Femur (tissue), 1 donor: ENCODE measurements around the gene PJVK.
"Not testable (repeated sequence)": the region's sequence is repeated elsewhere in the genome, so short reads cannot be mapped to it uniquely, and the experiment has no call there.

ENCODE experiments used
- DNase-seq: peaks from one replicate; pipeline ENCODE4 v3.0.0-alpha.2; 2017

PJVK gene

GRCh38 chr2:178441426-178441825 lies 9.8 kb upstream of the PJVK start:
- no peak for DNase-seq

GRCh38 chr2:178448968-178449661 lies 2.1 kb upstream of the PJVK start:
- no peak for DNase-seq

DNA sequence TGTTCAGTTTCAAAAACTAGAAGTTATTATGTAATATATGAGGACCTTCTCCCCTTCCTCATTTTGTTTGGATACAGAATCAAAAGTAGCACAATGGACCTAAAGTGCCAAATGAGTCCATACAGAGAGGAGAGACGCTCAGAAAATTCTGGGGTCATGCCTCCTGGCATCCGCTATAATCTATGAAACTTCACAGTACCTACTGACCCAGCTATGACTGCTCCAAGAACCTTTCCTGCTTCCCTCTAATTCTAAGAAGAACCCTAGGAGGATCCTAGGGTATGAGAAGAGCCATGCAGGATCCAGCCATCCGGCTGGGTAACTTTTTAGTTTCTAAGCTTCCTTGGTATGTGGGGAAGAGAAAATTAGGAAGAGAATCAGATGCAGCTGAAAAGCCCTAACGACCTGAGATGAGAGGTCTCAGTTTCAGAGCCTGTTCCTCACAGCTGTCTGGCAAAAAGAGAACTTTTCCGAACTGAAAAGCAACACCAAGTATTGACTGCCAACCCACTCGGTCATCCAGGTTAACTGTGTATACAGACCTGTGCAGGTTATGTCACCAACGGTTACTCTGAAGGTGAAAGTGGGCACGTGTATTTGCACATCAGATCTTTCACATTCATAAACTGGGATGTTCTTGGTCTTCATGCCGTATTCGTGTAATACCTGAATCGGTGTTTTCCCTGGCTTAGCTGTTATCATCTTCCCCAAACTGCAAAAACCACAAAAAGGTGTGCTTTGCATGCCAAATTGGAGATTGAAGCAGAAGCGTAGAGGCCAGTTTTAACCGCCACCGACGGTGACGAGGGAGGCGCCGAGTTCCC lies 1.3 kb upstream of the PJVK start:
- DNase-seq = peak; percentile 34

GRCh38 chr2:178450524-178450773 lies 729 bp upstream of the PJVK start:
- no peak for DNase-seq

DNA sequence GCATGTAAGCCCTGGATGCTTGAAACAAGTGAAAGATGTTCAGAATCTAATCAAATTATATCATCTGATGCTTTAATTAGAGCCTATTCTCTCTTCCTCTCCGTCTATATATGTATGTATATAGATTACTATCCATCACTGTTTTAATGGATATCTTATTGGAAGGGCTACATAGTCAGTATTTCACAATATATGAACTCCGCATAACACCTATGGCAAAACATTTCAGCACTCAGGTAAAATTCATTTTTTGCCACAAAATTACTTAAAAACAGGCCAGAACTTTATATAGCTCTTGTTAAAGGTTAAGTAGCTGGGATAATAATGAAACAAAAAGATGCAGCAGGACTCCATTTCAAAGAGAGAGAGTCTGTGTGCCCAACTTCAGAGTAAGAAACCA lies 1.2 kb downstream of the PJVK start:
- DNase-seq = no peak

GRCh38 chr2:178452870-178453269 lies 1.7 kb downstream of the PJVK start:
- no peak for DNase-seq

GRCh38 chr2:178455947-178456346 lies 4.8 kb downstream of the PJVK start:
- DNase-seq = peak; percentile 36

GRCh38 chr2:178457390-178457886 lies 6.3 kb downstream of the PJVK start:
- no peak for DNase-seq

GRCh38 chr2:178469219-178469849 lies 18.2 kb downstream of the PJVK start:
- DNase-seq = no peak

DNA sequence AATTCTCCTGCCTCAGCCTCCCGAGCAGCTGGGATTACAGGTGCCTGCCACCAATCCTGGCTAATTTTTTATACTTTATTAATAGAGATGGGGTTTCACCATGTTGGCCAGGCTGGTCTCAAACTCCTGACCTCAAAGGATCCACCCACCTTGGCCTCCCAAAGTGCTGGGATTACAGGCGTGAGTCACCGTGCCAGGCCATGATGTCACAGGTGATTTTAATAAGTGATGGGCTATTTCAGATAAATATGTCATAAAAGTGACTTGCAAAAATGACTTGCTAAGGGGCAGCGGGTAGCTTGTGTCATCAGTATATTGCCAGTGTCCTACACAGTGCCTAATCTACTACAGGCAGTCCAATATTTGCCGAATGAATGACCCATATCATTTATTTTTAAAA lies 20.1 kb downstream of the PJVK start:
- DNase-seq = not testable (repeated sequence)

- DNase-seq = no peak
These were observed 22.2 kb downstream of the PJVK start for GRCh38 chr2:178473373-178473772.

DNA sequence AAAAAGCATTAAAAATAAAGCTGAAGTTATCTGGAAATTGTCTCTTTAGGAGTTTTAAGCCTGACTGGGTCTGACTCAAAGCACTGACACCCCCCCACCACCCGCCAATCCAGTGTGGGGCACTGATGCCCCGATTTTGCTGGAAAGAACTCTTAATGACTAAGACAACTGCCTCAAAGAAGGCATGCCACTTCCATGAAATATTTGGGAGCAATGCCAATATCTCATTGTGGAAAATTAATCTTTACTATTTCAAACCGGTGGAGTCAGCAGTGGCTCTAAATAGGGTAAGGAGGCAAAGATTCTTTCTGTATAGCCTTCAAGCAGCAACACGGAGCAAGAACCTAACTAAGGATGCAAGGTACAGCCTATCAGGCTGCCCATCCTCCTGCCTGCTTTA lies 22.8 kb downstream of the PJVK start:
- DNase-seq = no peak

GRCh38 chr2:178474560-178474959 lies 23.4 kb downstream of the PJVK start:
- DNase-seq = no peak

GRCh38 chr2:178476477-178476876 lies 25.3 kb downstream of the PJVK start:
- DNase-seq = no peak

DNA sequence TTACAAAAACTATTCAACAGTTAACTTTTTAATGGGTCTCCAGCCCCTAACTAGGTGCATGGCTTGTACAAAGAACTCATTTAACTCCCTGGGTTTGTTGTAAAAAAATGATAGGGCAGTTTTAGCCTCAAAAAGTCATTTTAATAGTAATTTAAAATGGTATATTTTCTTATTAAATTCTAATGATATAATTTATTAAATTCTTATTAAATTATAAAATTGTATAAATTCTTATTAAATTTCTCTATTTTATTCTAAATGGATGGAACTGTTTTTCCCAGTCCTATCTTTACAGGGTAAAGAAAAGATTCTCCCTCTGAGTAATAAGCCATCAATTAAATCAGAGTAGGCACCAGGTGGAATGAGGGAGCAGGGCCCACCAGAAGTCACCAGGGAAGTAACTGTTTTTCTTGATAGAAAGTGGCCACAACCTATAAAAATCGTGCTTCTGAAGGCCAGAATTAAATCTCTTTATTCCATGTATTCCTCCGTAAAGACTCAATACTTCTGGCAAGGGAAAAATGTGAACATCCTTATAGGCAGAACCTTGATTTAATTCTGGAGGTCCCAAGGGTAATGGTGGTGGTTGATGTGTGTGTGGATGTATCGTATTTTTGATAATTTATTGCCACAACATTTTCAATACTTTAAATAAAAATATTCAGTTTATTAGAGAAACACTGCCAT lies 26.4 kb downstream of the PJVK start:
- DNase-seq = no peak

DNA sequence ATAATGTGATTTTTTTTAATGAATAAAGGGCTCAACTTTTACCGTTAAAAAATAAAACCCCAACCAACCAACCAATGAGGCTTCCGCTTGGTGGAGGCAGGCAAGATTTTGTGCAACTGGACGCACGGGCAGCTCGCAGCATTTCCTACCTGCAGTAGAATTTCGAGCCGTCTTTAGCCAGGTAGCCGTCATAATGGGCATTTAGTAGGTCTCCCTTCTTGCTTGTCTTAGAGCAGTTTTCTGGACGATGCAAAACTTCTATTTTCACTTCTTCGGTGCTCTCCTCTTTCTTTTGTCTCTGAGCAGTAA lies 26.9 kb downstream of the PJVK start:
- DNase-seq = no peak

GRCh38 chr2:178478439-178479274 lies 27.5 kb downstream of the PJVK start, which contains the start of gene FKBP7:
TSS of gene FKBP7 (minus strand) at chr2:178478600. CDS start at chr2:178478499, 101 bp downstream.
- DNase-seq = peak; percentile 93

DNA sequence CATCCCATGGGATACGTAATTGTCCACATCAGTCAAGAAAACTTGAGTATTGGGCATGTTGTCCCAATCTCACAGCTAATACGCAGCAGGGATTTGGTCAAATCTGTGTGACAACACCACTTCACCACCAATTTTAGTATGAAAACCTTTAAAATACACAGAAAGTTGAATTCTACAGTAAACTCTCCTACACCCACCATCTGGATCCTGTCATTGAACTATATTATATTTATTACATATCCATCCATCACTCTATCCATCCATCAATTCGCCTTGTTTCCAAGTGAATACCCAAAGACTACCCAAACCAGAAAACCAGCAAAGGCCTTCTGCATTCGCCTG lies 28.1 kb downstream of the PJVK start:
- DNase-seq = no peak

DNA sequence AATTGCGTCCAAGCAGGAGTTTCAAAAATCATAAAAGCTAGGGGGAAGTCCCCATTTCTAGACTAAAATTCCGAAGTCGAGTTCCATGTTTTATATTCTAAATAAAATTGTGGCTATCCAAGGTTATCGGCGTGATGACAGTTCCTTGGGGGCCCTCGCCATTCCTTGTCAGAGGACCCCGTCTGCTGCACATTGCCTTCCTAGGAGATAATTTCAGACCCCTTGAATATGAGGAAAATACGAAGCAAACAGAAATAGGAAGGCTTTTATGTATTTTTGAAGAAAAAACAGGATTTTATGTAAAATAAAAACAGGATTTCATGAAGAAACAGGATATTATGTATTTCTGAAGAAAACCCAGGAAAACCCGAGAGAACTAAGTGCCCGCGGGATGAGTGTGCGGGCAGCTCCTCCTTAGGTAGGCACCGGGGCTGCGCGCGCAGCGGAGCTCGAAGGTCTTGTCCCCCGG lies 28.6 kb downstream of the PJVK start:
- no peak for DNase-seq

- peak; percentile 96 for DNase-seq
These were observed 29.3 kb downstream of the PJVK start, which contains the start of gene PLEKHA3 for GRCh38 chr2:178480227-178481181. TSS of gene PLEKHA3 (plus strand) at chr2:178480457. CDS start at chr2:178480870, 413 bp downstream.

DNA sequence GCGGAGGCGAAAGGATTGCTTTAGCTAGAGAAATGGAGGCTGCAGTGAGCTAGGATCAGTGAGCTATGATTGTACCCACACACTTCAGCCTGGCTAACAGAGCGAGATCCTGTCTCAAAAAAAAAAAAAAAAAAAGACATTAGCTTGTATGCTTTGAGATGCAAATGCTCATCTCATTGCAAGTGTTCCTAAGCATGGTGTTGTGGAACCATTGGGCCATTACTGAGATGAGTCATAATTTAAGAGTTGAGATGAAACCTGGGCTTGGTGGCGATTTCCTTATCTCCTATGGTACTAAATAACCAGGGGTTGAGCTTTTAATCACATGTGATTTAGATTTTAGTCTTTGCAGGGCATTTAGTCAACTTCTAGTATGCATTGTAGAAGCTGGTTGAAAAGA lies 31.3 kb downstream of the PJVK start:
- DNase-seq = no peak
